Ovary (tissue), 9 donors: Measurements from ENCODE around the gene PTN. TPM values are rescaled to one million over a fixed set of nuclear protein-coding genes. Genes with fewer than 3 reads are reported as not detected.

Source experiments
- DNase-seq, 5 donors: peaks; one replicate each; pipeline ENCODE4 v3.0.0-alpha.2; 2019 to 2020
- H3K27ac ChIP-seq, 2 donors: fragments of 200-600 bp; one replicate each; pipeline versions ENCODE4 v1.5.1 to v1.8.0; 2019 to 2022
- H3K27me3 ChIP-seq: fragments of 200-600 bp; one replicate; pipeline ENCODE4 v1.8.0; 2022
- H3K36me3 ChIP-seq: fragments of 200-600 bp; sonication (generic); one replicate; pipeline ENCODE4 v1.5.1; 2019
- H3K4me1 ChIP-seq: one replicate; pipeline ENCODE4 v1.8.1; 2013; ENCODE audit warnings: mild to moderate bottlenecking, moderate library complexity; ENCODE audit not compliant: insufficient read depth
- H3K4me3 ChIP-seq: fragments of 200-600 bp; sonication (generic); one replicate; pipeline ENCODE4 v1.5.1; 2017
- H3K9me3 ChIP-seq, 2 donors: fragments of 200-600 bp in 1 of 2; sonication (generic) in 1 of 2; one replicate each; pipeline versions ENCODE4 v1.5.1 to v1.8.1; 2013 to 2019; ENCODE audit warnings: mild to moderate bottlenecking in 1 of 2, moderate library complexity in 1 of 2
- EP300 ChIP-seq: sonication (generic); formaldehyde crosslinking; IDR thresholded peaks from one replicate; pipeline ENCODE4 v1.6.1; 2017; ENCODE audit warnings: antibody characterized with exemption
- POLR2A ChIP-seq: fragments of 450-650 bp; IDR thresholded peaks from one replicate; pipeline ENCODE4 v1.6.1; 2017; ENCODE audit warnings: antibody characterized with exemption, mild to moderate bottlenecking, moderate library complexity
- WGBS, 3 donors: extraction: QIAGEN DNeasy Blood & Tissue Kit in 1 of 3; methylation state at CpG; one replicate each; pipeline versions ENCODE4 v1.1.5 to v1.1.7; 2013 to 2017; 5-methylcytosine and 5-hydroxymethylcytosine counted together
- intact Hi-C, 4 donors: fragments of 100-400 bp; cut with DNase I; formaldehyde crosslinking; loops; one replicate each; pipeline versions ENCODE4 v1.11.0 to v1.15.1; 2022 to 2023
- polyA plus RNA-seq, 2 donors: library from polyadenylated mRNA; stranded (reverse); fragments of 200-250 nt in 1 of 2; fragments of 350-450 nt in 1 of 2; fragmentation: Illumina TruSeq in 1 of 2; extraction: RNeasy Lipid Tissue Mini Kit (QIAGEN cat#74804) in 1 of 2; gene quantifications; one replicate each; pipeline ENCODE4 v1.2.3, GENCODE V29; 2013 to 2014
- total RNA-seq, 7 donors: library from RNA; depleted of rRNA in 2 of 7; stranded (reverse); fragments of >200 nt in 2 of 7; fragmentation: NEBNext Ultra II Directional in 3 of 7; extraction: Animal tissue kit (Norgen Biotek cat#: 25700) in 3 of 7; gene quantifications; one replicate each; pipeline versions ENCODE4 v1.1.0 to v1.2.4, GENCODE V29; 2016 to 2023
- TF ChIP-seq, protein P1 (sequence below), 3 donors: fragments of 450-650 bp in 2 of 3; fragments of 200-600 bp in 1 of 3; IDR thresholded peaks; one replicate each; pipeline versions ENCODE4 v1.5.1 to v1.8.0; 2016 to 2022; ENCODE audit warnings: antibody characterized with exemption in 3 of 3, mild to moderate bottlenecking in 1 of 3
- donor health status: DM: no; HTN: no; CAD: no; lungs with moderate emphysema.
- donor health status: DM: no; HTN: no; CAD: no.
- donor health status: Bipolar disorder and iron deficiency.
- donor health status: DM: yes; HTN: yes; CAD: no.
- donor health status: DM: no; HTN: no; CAD: no.
- donor health status: DM: yes; HTN: yes; CAD: no.

Gene PTN
- total and polyA plus RNA-seq, 9 donors: 2.1 to 20.0 (median 4.3) TPM

- Histone ChIP-seq H3K4me1 (no peaks in the 10 kb centered on the region), H3K9me3 (no peaks in the 10 kb centered on the region), H3K36me3 (no peaks in the 10 kb centered on the region), H3K4me3 (no peak overlapping the region), H3K27ac (no peak overlapping the region), H3K27me3 (no peaks in the 10 kb centered on the region)
- DNase-seq: no peak
- intact Hi-C loops: no loop called here
- 81 to 84% (median 81%) methylated on average over 2 of the region's 2 CpGs for WGBS, 3 donors
- TF ChIP-seq EP300: no peak
- TF ChIP-seq POLR2A: no peak
Observed at GRCh38 chr7:137231167-137231566, 112.4 kb downstream of the PTN start.

DNA sequence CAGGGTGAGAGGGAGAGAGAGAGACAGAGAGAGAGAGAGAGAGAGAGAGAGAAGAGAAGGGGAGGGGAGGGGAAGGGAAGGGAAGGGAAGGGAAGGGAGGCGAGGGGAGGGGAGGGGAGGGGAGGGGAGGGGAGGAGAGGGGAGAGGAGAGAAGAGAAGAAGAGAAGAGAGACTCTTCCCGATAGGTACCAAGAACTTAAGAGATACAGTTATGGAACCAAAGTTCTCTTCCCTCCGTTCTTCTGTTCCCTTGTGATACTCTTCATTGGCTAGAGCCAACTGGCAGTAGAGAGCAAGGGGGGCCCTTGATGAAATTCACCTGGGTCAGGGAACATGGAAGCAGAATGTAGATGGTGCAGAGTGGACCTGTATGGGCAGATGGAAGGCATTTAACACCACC is 122.1 kb downstream of the PTN start:
- no peak overlapping the region for H3K4me3 ChIP-seq
- intact Hi-C loops: no loop called here
- no peaks in the 10 kb centered on the region for H3K27me3 ChIP-seq
- no peaks in the 10 kb centered on the region for H3K36me3 ChIP-seq
- no peak overlapping the region for H3K27ac ChIP-seq
- 93 to 95% (median 95%) methylated on average over 2 to 3 of the region's 3 CpGs for WGBS, 3 donors
- no peak for DNase-seq
- TF ChIP-seq EP300 (no peak), POLR2A (no peak)
- TF ChIP-seq, protein P1, sequence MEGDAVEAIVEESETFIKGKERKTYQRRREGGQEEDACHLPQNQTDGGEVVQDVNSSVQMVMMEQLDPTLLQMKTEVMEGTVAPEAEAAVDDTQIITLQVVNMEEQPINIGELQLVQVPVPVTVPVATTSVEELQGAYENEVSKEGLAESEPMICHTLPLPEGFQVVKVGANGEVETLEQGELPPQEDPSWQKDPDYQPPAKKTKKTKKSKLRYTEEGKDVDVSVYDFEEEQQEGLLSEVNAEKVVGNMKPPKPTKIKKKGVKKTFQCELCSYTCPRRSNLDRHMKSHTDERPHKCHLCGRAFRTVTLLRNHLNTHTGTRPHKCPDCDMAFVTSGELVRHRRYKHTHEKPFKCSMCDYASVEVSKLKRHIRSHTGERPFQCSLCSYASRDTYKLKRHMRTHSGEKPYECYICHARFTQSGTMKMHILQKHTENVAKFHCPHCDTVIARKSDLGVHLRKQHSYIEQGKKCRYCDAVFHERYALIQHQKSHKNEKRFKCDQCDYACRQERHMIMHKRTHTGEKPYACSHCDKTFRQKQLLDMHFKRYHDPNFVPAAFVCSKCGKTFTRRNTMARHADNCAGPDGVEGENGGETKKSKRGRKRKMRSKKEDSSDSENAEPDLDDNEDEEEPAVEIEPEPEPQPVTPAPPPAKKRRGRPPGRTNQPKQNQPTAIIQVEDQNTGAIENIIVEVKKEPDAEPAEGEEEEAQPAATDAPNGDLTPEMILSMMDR (IDR thresholded peaks at IDR 0.05): no peak
- H3K4me1 ChIP-seq: no peaks in the 10 kb centered on the region
- no peaks in the 10 kb centered on the region for H3K9me3 ChIP-seq

- Histone ChIP-seq H3K27ac (no peak overlapping the region), H3K4me1 (no peaks in the 10 kb centered on the region), H3K36me3 (no peaks in the 10 kb centered on the region), H3K27me3 (no peaks in the 10 kb centered on the region), H3K4me3 (no peak overlapping the region), H3K9me3 (no peaks in the 10 kb centered on the region)
- 87 to 92% (median 89%) methylated on average over 2 of the region's 2 CpGs for WGBS, 3 donors
- DNase-seq: no peak
- intact Hi-C loops: no loop called here
- TF ChIP-seq, protein P1 (IDR thresholded peaks at IDR 0.05): no peak
- no peak for TF ChIP-seq EP300
Observed at GRCh38 chr7:137213744-137214143, 129.8 kb downstream of the PTN start.

DNA sequence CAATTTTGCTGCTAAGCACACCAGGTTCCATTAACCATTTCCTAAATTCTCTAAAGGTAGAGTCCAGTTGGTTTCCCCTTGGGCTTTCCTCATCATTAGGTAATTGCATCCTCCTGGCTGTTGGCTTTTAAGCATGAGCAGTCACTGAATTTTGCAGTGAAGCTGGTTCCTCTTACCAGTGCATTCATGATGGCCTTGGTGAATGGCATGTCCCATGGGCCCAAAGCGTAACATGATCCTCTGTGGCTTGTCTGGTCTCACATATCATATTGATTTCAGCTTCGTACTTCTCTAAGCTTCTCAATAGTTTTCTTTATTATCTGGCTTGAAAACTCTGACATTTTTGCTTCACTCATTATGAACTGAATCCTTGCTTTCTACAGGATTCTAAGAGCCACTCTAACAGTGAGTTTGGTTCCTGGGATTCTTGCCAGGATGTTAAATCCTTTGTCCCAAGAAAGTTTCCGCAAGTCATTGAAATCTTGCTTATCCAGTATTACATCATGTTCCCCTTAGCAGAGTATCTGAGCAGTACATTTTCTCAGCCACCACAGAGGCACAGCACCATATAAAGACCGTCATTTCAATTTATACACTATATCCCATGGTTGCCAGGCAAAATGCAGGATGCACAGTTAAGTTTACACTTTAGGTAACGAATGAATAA is 134.2 kb downstream of the PTN start:
- 84 to 89% (median 89%) methylated on average over 5 of the region's 5 CpGs for WGBS, 3 donors
- H3K4me1 ChIP-seq: no peaks in the 10 kb centered on the region
- H3K27me3 ChIP-seq: no peaks in the 10 kb centered on the region
- no peak overlapping the region for H3K4me3 ChIP-seq
- H3K36me3 ChIP-seq: no peaks in the 10 kb centered on the region
- intact Hi-C loops: no loop called here
- TF ChIP-seq EP300 (no peak), POLR2A (no peak)
- TF ChIP-seq, protein P1 (IDR thresholded peaks at IDR 0.05): no peak
- H3K27ac ChIP-seq: no peak overlapping the region
- no peaks in the 10 kb centered on the region for H3K9me3 ChIP-seq
- no peak for DNase-seq

DNA sequence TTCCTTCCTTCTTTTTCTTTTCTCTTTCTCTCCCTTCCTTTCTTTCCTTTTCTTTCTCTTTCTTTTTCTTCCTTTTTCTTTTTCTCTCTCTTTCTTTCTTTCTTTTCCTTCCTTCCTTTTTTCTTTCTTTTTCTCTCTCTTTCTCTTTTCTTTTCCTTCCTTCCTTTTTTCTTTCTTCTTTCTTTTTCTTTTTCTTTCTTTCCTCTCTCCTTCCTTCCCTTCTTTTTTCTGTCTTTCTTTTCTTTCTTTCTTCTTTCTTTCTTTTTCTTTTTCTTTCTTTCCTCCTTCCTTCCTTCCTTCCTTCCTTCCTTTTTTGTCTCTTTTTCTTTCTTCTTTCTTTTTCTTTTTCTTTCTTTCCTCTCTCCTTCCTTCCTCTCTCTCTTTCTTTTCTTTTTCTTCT is 136.8 kb downstream of the PTN start:
- Histone ChIP-seq H3K4me3 (no peak overlapping the region), H3K4me1 (no peaks in the 10 kb centered on the region), H3K27me3 (no peaks in the 10 kb centered on the region), H3K9me3 (no peaks in the 10 kb centered on the region), H3K36me3 (no peaks in the 10 kb centered on the region), H3K27ac (no peak overlapping the region)
- no peak for DNase-seq
- intact Hi-C loops: no loop called here
- TF ChIP-seq EP300 (no peak), POLR2A (no peak)
- TF ChIP-seq, protein P1 (IDR thresholded peaks at IDR 0.05): no peak
